GM19395 (cell line): ENCODE data around the gene ESRP2.

ENCODE experiments used
- ATAC-seq: cut with Tn5 transposase; IDR thresholded peaks from one replicate; pipeline ENCODE4 v1.9.1; 2021; ENCODE audit warnings: mild to moderate bottlenecking, moderate library complexity; ENCODE audit not compliant: unreplicated experiment

Gene ESRP2

GRCh38 chr16:68235887-68236136 is at the start of gene ESRP2:
ESRP2 (minus strand) TSS chr16:68236127; CDS start chr16:68236045, 82 bp downstream.
- ATAC-seq: no peak

- no peak for ATAC-seq
Measured at GRCh38 chr16:68285683-68286082, 49.8 kb upstream of the ESRP2 start.

GRCh38 chr16:68284847-68285246 is 48.9 kb upstream of the ESRP2 start:
- ATAC-seq: peak; percentile 53

DNA sequence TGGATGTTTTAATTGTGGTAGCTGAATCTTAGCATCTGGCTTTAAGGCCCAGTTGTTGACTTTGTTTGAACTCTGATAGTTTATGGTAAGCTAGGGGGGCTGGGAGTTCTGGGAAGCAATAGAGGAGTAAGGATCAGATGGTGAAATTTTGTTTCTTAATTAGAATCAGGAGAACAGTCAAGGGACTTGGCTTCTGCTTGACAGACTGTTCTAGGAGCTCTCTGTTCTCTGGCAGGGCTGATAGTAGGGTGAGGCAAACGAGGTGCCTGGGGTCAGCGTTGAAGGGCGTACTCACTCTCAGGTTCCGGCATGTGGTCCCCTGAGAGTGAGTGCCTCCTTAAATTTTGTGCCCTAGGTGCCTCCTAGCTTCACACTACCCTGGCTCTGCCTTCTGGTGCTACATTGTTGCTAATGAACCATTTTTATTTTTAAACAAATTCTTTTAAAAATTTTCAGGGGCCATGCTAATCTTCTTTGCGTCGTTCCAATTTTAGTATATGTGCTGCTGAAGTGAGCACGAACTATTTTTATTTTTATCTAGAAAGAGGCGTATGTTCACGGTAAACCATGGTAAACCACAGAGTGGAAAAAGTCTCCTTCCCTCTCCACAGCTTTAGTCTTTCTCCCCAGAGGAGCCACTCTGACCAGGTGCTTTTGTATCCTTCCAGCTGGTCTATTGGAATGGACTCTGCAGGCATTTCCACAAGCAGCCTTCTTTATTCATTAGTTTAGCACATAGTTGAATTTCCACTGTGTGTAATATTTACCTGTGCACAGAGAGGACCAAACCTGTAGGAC is 48.1 kb upstream of the ESRP2 start:
- peak; percentile 46 for ATAC-seq

DNA sequence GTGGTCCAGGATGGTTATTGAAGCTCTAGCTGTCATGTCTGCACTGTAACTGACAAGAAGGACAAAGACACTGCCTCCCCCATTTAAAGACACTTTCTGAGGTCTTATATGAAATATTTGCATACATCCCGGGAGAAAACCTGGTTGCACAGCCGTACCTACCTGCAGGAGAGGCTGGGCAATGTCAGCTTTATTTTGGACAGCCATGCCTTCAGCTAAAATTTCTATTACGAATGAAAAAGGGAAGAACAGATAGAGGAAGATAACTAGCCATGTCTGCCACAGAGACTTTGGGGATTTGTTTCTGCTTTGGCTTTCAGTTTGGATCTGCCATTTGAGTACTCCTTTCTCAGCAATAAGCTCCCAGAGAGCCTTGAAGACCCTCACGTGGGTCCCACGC is 47.4 kb upstream of the ESRP2 start:
- ATAC-seq: no peak

DNA sequence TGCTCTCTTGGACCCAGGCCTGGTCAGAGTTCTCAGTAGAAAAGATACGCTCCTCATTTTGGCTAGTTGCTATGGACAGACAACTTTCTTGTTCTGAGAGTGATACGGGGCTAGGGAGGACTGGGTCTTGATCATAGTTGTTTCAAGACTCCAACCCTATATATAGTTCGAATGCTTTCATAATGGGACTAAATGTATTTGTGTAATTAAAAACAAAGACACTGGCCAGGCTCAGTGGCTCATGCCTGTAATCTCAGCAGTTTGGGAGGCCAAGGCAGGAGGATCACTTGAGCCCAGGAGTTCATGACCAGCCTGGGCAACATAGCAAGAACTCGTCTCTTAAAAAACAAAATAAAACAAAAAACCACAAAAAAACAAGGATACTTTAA is 46.1 kb upstream of the ESRP2 start:
- no peak for ATAC-seq

DNA sequence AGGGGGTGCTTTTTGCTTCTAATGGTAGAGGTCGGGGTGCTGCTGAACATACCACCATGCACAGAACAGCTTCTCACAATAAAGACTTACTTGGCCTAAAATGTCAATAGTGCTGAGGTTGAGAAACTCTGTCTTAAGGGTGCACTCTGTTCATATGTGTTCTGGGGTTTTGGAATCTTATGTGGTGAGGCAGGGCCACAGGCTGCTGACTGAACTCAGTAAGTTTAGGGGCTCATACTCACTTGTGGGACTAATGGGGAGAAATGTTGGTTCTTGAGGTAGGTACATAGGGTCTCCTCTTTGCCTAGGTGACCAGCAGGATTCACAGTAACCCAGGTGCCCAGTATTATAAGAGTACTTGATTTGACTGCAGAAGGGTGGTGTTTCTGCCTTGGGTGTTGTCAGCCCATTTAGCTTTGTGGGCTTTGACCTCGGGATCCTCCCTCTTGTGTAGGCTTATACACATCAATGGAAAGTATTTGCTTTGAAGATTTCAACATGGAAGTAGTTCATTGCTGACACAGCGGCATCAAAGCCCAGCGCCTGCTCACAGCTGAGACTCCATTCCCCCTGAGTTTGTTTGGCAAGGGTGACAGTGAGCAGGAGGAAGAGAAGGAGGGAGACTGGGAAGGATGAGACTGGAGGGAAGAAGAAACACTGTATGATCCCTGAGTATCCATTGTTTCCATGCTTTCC is 45.6 kb upstream of the ESRP2 start:
- ATAC-seq: no peak

GRCh38 chr16:68279726-68280558 is 44.0 kb upstream of the ESRP2 start:
- no peak for ATAC-seq

- no peak for ATAC-seq
Measured at GRCh38 chr16:68276223-68276622, 40.3 kb upstream of the ESRP2 start.

GRCh38 chr16:68275611-68276191 is 39.8 kb upstream of the ESRP2 start:
- peak; percentile 75 for ATAC-seq

DNA sequence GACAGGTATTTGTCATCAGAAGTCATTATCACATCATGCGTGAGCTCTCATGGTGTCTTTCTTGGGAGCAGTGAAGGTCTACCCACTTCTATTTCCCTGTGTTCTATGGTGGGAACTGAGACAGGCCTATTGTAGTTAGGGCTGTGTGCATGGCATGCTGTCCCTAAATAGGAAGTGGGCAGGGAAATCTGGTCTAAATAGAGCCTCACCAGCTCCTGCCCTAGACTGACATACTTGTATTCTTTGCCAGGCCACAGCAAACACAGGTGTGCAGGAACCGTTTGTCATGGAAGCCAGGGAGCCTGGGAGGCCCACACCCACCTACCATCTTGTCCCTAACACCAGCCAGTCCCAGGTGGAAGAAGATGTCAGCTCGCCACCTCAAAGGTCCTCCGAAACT is 38.5 kb upstream of the ESRP2 start:
- ATAC-seq: no peak

- no peak for ATAC-seq
Measured at GRCh38 chr16:68273896-68274295, 38.0 kb upstream of the ESRP2 start.

DNA sequence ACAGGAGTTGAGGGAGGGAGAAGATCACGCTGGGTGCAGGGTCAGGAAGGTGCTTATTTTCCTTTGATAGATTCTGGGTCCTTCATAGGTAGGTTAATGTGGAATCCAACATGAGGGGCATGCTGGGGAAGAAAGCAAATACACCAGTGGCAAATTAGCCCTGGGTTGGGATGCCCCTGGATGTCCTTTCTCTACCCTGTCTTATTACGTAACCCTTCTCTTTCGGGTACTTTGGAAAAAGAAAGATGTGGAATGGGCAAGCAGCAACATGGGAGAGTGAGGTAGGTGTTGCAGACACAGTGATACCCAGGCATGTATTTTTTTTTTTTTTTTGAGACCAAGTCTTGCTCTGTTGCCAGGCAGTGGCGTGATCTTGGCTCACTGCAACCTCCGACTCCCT is 37.5 kb upstream of the ESRP2 start:
- no peak for ATAC-seq

- ATAC-seq: no peak
Measured at GRCh38 chr16:68272507-68273209, 36.7 kb upstream of the ESRP2 start.

DNA sequence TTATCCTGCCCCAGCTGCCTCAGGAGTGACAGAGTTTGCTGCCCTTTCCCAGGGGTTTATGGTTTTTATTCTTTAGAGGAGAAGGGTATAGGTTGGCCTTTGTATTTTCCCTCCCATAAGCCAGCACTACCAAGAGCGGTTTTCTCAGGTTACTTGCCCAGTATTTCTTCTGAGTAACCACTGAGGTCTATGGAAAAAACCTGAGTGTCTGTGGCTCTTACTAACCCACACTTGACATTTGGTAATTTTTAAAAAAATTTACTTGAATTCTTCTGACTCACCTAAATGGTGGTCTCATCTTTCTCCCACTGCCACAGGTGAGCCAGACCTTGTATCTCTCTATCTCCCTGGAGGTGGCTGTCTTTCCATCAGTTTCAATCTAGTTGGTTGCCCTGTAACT is 34.4 kb upstream of the ESRP2 start:
- ATAC-seq: no peak

DNA sequence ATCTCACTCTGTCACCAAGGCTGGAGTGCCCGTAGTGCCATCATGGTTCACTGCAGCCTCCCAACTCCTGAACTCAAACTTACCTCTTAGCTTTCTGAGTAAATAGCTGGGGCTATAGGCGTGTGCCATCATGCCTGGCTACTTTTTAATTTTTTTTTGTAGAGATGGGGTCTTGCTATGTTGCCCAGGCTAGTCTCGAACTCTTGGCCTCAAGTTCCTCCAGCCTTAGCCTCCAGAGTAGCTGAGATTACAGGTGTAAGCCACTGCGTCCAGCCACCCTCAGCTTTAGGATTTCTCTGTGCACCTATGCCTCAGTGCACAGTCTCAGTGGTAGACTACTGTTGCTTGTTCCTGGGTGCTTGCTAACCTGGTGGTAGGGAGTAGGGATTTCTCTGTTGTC is 33.9 kb upstream of the ESRP2 start:
- no peak for ATAC-seq

DNA sequence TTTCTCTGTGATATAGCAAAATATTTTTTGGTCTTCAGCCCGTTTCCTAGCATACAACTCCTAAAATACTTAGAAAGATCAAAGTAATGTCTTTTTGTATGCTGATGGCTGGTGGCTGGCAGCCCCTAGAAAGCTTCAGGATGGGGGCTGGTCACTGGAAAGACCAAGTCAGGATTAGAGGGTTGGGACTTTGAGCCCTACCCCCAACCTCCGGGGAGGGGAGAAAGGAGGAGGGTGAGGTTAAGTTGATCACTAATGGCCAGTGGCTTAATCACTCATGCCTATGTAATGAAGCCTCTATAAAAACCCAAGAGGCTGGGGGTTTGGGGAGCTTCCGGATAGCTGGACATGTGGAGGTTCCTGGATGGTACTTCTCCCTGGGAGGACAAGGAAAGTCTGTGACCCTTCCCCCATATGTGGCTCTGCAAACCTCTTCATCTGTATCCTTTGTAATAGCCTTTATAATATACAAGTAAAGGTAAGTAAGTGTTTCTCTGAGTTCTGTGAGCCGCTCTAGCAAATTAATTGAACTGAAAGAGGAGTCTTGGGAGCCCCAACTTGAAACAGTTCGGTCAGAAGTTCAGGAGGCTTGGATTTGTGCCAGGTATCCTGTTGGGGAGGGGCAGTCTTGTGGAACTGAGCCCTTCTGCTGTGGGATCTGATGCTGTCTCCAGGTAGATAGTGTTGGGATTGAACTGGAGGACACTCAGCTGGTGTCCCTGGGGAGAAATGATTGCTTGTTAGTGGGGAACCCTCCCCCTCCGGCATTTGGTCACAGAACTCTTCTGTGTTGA is 31.9 kb upstream of the ESRP2 start:
- no peak for ATAC-seq

DNA sequence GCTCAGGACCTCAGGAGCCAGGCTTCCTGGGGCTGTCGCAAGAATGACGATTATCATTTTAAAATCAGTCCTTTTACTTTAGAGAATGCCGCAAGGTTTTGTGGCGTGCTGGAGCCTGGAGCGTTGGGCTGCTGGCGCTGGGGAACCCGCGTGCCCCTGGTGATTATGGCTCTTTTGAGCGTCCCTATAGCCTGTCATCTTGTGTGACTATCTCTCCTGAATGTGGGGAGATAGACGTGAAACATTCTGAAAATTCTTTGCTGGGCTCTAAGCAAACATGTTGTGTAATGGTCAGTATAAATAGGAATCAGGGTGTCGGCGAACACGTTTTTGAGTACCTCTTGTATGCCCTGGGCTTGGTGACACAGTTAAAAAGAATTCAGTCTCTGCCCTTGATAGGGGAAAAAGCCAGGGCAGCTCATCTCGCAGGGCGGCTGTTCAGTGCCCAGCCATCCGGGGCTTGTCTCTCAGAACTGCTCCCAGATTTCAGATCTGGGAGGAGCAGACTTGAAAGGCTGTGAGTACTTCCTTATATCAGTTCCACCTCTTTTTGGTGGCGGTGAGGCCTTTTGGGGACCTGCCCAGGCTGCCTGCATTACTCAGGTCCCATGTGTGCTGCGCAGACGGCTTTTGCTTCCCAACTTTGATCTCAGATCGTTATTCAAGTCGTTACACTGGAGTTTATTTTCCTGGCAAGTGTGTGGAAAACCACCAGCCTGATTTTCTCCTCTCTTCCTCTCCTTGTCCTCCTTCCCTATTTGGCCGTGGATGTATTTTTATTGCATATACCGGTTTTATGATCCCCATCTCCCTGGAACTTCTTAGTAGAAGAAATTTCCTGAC is 29.4 kb upstream of the ESRP2 start:
- ATAC-seq: peak; percentile 20
